Subcutaneous adipose tissue (tissue), 4 donors: ENCODE measurements around the gene ARMH1. TPM values are rescaled to one million over a fixed set of nuclear protein-coding genes. Genes with fewer than 3 reads are reported as not detected.

ENCODE experiments used
- CTCF ChIP-seq: fragments of 450-650 bp; IDR thresholded peaks from one replicate; pipeline ENCODE4 v1.5.1; 2016; ENCODE audit warnings: low read depth, mild to moderate bottlenecking, control low read depth, antibody characterized with exemption, moderate library complexity
- small RNA-seq: library from RNA; depleted of rRNA; stranded (forward); fragments of <200 nt; gene quantifications from one replicate; pipeline ENCODE3, GENCODE V24; 2016
- total RNA-seq, 4 donors: library from RNA; depleted of rRNA; stranded (reverse); fragments of >200 nt; gene quantifications; one replicate each; pipeline ENCODE4 v1.1.0, GENCODE V29; 2016

The ARMH1 gene
- total RNA-seq, 4 donors from 2014 or later = 2.4 to 18.9 TPM; not detected in 2

DNA sequence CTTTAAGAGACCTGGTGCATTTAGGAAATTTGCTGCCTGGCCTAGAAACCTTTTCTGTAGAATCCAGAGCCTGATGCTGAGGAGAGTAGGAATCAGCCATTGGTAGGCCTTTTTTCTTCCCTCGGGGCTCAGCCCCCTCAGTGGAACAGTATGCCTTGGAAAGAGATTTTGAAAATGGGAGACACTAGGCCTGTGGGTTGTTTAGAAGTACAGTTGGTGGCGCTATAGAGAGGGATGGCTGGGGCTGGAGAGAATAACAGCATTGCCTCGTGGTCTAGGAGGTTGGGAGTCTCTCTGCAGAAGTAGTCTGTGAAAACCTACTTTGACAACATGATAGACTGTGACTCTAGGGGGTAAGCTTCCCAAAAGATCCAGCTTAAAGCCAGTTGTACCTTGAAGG lies 73.4 kb downstream of the ARMH1 start:
- no peak for TF ChIP-seq CTCF

DNA sequence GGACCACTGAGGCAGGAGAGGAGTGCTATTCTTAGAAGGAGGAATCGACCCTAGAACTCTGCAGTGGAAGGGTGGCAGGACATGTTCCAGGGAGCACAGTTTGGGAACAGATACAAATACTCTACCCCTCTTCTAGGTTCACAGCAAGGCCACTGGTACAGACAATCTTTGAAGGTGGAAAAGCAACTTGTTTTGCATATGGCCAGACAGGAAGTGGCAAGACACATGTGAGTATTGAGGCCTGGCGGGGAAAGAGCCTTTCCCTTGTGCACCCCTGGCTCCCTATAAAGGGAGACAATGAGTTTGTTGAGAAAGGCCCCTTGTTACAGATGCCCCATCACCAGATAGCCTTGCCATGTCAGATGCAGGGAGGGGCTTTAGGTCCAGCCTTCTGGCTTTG lies 82.9 kb downstream of the ARMH1 start:
- no peak for TF ChIP-seq CTCF

GRCh38 chr1:44759077-44759476 lies 84.6 kb downstream of the ARMH1 start:
- no peak for TF ChIP-seq CTCF

- no peak for TF ChIP-seq CTCF
Observed at GRCh38 chr1:44760876-44761275, 86.4 kb downstream of the ARMH1 start.

Small RNA genes within 50 kb of the gene (small RNA-seq; reads per million reads assigned to genes)
- gene RNU5D-1 (3.4 reads per million, percentile 64 among the genes with 10 or more reads in this experiment), gene RNU5F-1 (0.85 reads per million)

Other genes with a start within 250 kb of the ARMH1 start
- gene TMEM53, start 233 bp upstream of the ARMH1 start, total RNA-seq = 1 to 10 TPM; 7.0 to 9.5 (median 7.5) TPM
- gene RNU5D-1, start 56.5 kb downstream of the ARMH1 start, total RNA-seq = not detected
- 1 to 10 TPM in 2 of 4 donors, under 1 TPM in 1, not detected in 1; 0.38 to 2.0 (median 1.7) TPM for gene KIF2C, start 65.1 kb downstream of the ARMH1 start, total RNA-seq
- gene RPS8, start 100.8 kb downstream of the ARMH1 start, total RNA-seq = 1,000 to 10,000 TPM; 1,837 to 2,469 (median 2,281) TPM
- under 1 TPM in 2 of 4 donors, not detected in 2; 0.34 to 0.75 TPM for gene BEST4, start 113.5 kb downstream of the ARMH1 start, total RNA-seq
- 10 to 100 TPM in 2 of 4 donors, 1 to 10 TPM in 2; 7.0 to 15.0 (median 11.8) TPM for gene PLK3, start 125.7 kb downstream of the ARMH1 start, total RNA-seq
- gene DYNLT4, start 132.6 kb downstream of the ARMH1 start, total RNA-seq = 1 to 10 TPM in 1 of 4 donors, not detected in 3; 1.1 TPM
- gene BTBD19, start 133.8 kb downstream of the ARMH1 start, total RNA-seq = 1 to 10 TPM; 1.8 to 5.1 (median 4.2) TPM
- 1 to 10 TPM in 1 of 4 donors, under 1 TPM in 2, not detected in 1; 0.66 to 1.1 (median 0.68) TPM for gene PTCH2, start 168.5 kb downstream of the ARMH1 start, total RNA-seq